Duodenal mucosa (tissue), 2 donors: Measurements from ENCODE around the gene FGFR2.

Experiments used
- H3K27ac ChIP-seq: one replicate; pipeline ENCODE4 v1.7.0; 2013; ENCODE audit warnings: low read depth, low read length
- H3K27me3 ChIP-seq, 2 donors: one replicate each; pipeline ENCODE4 v1.7.0; 2013; ENCODE audit warnings: low read length in 2 of 2, control low read depth in 1 of 2; ENCODE audit not compliant: insufficient read depth in 2 of 2, control insufficient read depth in 1 of 2
- H3K36me3 ChIP-seq, 2 donors: one replicate each; pipeline ENCODE4 v1.7.0; 2013; ENCODE audit warnings: low read length in 2 of 2, control low read depth in 1 of 2; ENCODE audit not compliant: insufficient read depth in 2 of 2, control insufficient read depth in 1 of 2
- H3K4me1 ChIP-seq, 2 donors: one replicate each; pipeline ENCODE4 v1.7.0; 2013; ENCODE audit warnings: low read length in 2 of 2, control low read depth in 1 of 2; ENCODE audit not compliant: insufficient read depth in 2 of 2, control insufficient read depth in 1 of 2
- H3K4me3 ChIP-seq, 2 donors: one replicate each; pipeline ENCODE4 v1.7.0; 2013; ENCODE audit warnings: low read length in 2 of 2, low read depth in 1 of 2
- H3K9ac ChIP-seq, 2 donors: one replicate each; pipeline ENCODE4 v1.7.0; 2013; ENCODE audit warnings: low read length in 2 of 2, low read depth in 1 of 2
- H3K9me3 ChIP-seq, 2 donors: one replicate each; pipeline ENCODE4 v1.7.0; 2013; ENCODE audit warnings: low read length in 2 of 2, control low read depth in 1 of 2; ENCODE audit not compliant: control insufficient read depth in 1 of 2

The FGFR2 gene

DNA sequence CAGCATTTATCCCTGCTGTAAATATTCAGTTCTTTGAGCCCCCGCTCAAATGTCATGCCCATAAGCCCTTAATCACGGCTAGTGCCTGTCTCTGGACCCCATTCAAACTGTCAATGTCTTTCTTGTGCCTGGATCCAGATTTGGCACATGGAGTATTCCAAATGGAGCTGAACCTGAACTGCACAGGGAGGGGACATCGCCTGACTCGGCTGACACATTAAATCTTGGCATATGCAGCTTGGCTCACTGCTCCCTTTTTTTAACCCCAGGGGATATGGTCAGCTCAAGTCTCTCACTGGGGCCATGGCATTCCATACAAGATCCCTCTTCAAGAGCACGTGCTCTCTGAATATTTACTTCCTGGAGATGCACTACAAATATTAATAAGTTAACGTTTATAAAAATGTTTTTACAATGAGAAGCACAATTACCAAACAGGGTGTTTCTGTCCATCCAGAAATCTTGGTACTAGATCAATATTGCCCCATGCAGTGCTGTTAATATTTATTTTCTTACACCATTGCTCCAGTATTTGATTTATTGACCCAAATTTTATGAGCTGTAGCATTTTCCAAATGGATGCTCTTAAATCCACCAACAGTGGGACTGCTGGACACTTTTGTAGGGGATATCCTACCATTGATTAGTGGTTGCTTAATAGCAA is 57.4 kb downstream of the FGFR2 start:
- Histone ChIP-seq H3K9ac (no peak overlapping the region), H3K27ac (no peak overlapping the region), H3K4me1 (no peaks in the 10 kb centered on the region), H3K4me3 (no peak overlapping the region), H3K36me3 (peaks cover 4 to 6% of the 10 kb centered on the region in 2 donors), H3K27me3 (no peaks in the 10 kb centered on the region), H3K9me3 (no peaks in the 10 kb centered on the region)

DNA sequence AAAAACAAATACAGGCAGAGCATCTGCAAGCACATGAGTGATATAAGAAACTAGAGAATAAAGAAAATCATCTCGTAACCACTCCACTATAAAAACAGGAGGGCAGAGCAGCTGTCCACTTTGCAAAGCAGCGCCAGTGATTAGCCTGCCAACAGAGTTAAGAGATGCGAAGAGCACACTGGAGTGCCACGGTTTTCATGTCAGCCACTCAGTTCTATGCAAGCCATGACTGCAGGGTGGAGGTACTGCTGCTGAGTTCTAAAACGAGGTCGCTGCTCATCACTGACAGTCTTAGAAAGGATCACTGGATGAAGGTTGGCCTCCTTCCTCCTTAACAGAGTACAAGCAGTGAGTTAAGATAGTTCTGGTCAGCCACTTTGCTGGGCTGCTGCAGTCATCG is 58.5 kb downstream of the FGFR2 start:
- H3K36me3 ChIP-seq, result no peaks in the 10 kb centered on the region
- no peaks in the 10 kb centered on the region for H3K9me3 ChIP-seq
- no peaks in the 10 kb centered on the region for H3K4me1 ChIP-seq
- H3K9ac ChIP-seq, result no peak overlapping the region
- H3K27ac ChIP-seq, result no peak overlapping the region
- H3K27me3 ChIP-seq, result no peaks in the 10 kb centered on the region
- no peak overlapping the region for H3K4me3 ChIP-seq

GRCh38 chr10:121536310-121536913 is 61.8 kb downstream of the FGFR2 start:
- no peak overlapping the region for H3K27ac ChIP-seq
- no peaks in the 10 kb centered on the region for H3K27me3 ChIP-seq
- H3K4me3 ChIP-seq, result no peak overlapping the region
- peaks cover 0 to 5% of the 10 kb centered on the region in 2 donors for H3K4me1 ChIP-seq
- H3K9ac ChIP-seq, result no peak overlapping the region
- H3K9me3 ChIP-seq, result no peaks in the 10 kb centered on the region
- no peaks in the 10 kb centered on the region for H3K36me3 ChIP-seq

DNA sequence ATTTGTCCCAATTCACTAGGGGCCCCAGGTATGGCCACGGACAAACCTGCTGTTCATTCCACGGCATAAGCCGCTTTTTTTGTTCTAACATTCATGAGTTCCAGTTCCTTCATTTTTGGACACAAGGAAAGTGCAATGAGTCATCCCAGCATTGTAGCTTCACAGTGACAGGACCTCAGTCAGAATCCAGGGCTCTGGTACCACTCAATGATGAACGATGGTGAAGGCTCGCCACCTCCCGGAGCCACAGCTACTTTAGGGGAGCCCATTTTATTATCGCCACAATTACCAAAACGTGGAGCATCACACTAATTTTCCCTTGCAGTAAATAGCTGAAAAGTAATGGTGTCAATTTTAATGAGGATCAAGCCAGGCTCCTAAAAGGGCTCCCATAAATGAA is 62.9 kb downstream of the FGFR2 start:
- Histone ChIP-seq H3K27ac (no peak overlapping the region), H3K9me3 (no peaks in the 10 kb centered on the region), H3K4me3 (no peak overlapping the region), H3K4me1 (peaks cover 0 to 11% of the 10 kb centered on the region in 2 donors), H3K36me3 (no peaks in the 10 kb centered on the region), H3K9ac (no peak overlapping the region), H3K27me3 (no peaks in the 10 kb centered on the region)

DNA sequence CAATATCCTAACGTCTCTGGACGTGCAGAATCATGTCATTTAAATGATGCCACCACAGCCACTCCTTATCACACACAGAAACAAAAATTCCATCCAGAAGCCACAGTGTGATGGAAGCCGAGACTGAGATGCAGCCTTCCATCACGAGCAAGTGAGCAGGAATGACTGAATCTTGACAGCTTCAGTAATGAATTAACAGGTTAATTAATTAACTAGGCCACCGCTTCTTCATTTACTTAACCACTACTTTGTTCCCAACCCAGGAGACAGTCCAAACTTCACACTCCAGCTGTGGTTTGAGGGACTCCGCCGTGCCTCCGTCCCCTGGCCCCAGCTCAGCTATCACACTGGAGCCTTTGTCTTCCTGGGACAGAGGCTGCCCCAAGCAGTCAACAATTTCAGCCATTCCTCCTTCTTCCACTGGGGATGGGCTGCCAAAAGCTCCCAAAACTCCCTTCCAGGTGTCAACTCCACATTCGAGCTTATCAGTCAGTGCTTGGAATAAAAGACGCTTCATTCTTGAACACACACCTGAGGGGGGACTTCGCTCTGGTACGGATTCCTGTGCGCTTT is 65.9 kb downstream of the FGFR2 start:
- Histone ChIP-seq H3K4me3 (no peak overlapping the region), H3K9me3 (no peaks in the 10 kb centered on the region), H3K27ac (no peak overlapping the region), H3K9ac (no peak overlapping the region), H3K36me3 (no peaks in the 10 kb centered on the region), H3K4me1 (peaks cover 0 to 11% of the 10 kb centered on the region in 2 donors), H3K27me3 (no peaks in the 10 kb centered on the region)

- H3K9me3 ChIP-seq, result no peaks in the 10 kb centered on the region
- H3K9ac ChIP-seq, result no peak overlapping the region
- H3K27me3 ChIP-seq, result no peaks in the 10 kb centered on the region
- H3K36me3 ChIP-seq, result no peaks in the 10 kb centered on the region
- no peak overlapping the region for H3K27ac ChIP-seq
- H3K4me3 ChIP-seq, result no peak overlapping the region
- H3K4me1 ChIP-seq, result peaks cover 0 to 11% of the 10 kb centered on the region in 2 donors
These were observed 66.4 kb downstream of the FGFR2 start for GRCh38 chr10:121531830-121532178.

- no peaks in the 10 kb centered on the region for H3K27me3 ChIP-seq
- no peaks in the 10 kb centered on the region for H3K36me3 ChIP-seq
- H3K27ac ChIP-seq, result no peak overlapping the region
- no peaks in the 10 kb centered on the region for H3K9me3 ChIP-seq
- no peak overlapping the region for H3K9ac ChIP-seq
- peaks cover 0 to 11% of the 10 kb centered on the region in 2 donors for H3K4me1 ChIP-seq
- H3K4me3 ChIP-seq, result no peak overlapping the region
These were observed 67.0 kb downstream of the FGFR2 start for GRCh38 chr10:121531076-121531829.

DNA sequence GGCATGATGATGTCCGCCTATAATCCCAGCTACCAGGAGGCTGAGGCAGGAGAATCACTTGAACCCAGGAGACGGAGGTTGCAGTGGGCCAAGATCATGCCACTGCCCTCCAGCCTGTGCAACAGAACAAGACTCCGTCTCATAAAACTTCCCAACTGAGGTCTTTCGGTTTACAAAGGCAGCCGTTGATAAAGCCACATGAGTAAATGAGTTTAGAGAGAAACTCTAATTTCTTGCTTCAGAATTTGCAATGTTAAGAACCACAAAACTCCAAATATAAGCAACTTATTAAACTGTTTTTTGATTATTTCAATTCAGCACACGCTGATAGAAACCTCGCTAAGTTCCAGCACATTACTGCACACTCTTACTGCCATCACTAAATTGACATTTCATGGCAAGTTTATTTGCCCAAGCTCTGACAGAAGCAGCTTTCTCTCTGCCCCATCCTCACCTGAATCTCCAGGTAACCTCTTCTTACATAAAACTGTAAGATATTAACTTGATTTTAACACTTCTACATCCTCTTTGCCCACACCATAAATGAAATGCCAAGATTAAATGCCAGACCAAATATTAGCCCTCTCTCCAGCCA is 67.7 kb downstream of the FGFR2 start:
- Histone ChIP-seq H3K27me3 (no peaks in the 10 kb centered on the region), H3K36me3 (no peaks in the 10 kb centered on the region), H3K9ac (no peak overlapping the region), H3K4me3 (no peak overlapping the region), H3K4me1 (peaks cover 3 to 13% of the 10 kb centered on the region in 2 donors), H3K27ac (no peak overlapping the region), H3K9me3 (no peaks in the 10 kb centered on the region)

GRCh38 chr10:121527690-121528089 is 70.6 kb downstream of the FGFR2 start:
- Histone ChIP-seq H3K9ac (no peak overlapping the region), H3K27ac (no peak overlapping the region), H3K4me1 (peaks cover 19 to 26% of the 10 kb centered on the region in 2 donors), H3K9me3 (no peaks in the 10 kb centered on the region), H3K27me3 (no peaks in the 10 kb centered on the region), H3K4me3 (no peak overlapping the region), H3K36me3 (no peaks in the 10 kb centered on the region)

- Histone ChIP-seq H3K36me3 (no peaks in the 10 kb centered on the region), H3K4me3 (no peak overlapping the region), H3K9me3 (no peaks in the 10 kb centered on the region), H3K27ac (no peak overlapping the region), H3K9ac (no peak overlapping the region), H3K27me3 (no peaks in the 10 kb centered on the region), H3K4me1 (peaks cover 19 to 26% of the 10 kb centered on the region in 2 donors)
These were observed 71.4 kb downstream of the FGFR2 start for GRCh38 chr10:121526801-121527221.
